ENCODE results near the gene ICE2.

ICE2 gene, protein sequence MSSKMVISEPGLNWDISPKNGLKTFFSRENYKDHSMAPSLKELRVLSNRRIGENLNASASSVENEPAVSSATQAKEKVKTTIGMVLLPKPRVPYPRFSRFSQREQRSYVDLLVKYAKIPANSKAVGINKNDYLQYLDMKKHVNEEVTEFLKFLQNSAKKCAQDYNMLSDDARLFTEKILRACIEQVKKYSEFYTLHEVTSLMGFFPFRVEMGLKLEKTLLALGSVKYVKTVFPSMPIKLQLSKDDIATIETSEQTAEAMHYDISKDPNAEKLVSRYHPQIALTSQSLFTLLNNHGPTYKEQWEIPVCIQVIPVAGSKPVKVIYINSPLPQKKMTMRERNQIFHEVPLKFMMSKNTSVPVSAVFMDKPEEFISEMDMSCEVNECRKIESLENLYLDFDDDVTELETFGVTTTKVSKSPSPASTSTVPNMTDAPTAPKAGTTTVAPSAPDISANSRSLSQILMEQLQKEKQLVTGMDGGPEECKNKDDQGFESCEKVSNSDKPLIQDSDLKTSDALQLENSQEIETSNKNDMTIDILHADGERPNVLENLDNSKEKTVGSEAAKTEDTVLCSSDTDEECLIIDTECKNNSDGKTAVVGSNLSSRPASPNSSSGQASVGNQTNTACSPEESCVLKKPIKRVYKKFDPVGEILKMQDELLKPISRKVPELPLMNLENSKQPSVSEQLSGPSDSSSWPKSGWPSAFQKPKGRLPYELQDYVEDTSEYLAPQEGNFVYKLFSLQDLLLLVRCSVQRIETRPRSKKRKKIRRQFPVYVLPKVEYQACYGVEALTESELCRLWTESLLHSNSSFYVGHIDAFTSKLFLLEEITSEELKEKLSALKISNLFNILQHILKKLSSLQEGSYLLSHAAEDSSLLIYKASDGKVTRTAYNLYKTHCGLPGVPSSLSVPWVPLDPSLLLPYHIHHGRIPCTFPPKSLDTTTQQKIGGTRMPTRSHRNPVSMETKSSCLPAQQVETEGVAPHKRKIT

GRCh38 chr15:60478566-60479360 lies at the start of gene ICE2:
Gene ICE2 (minus strand): TSS chr15:60479142. CDS start chr15:60477977, 1,165 bp downstream.
- peak; percentile 95 for DNase-seq (ENCODE audit: low spot score)

DNA sequence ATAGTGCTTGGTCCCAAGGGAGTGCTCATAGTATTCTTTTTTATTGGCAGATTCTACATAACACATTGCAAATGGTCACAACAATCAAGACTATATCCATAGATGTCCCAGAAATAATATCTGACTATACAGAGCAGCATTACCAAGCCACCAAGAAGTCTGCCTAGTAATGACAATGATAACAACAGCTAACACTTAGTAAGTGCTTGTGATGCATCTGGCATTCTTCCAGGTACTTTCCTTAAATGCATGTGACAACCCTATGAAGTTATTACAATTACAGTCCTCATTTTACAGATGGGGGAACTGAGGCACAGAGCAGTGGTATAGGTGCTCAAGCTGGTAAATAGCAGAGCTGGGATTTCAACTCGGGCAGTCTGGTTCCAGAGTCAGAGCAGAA lies 49.6 kb upstream of the ICE2 start:
- no peak for DNase-seq (ENCODE audit: low spot score)

DNA sequence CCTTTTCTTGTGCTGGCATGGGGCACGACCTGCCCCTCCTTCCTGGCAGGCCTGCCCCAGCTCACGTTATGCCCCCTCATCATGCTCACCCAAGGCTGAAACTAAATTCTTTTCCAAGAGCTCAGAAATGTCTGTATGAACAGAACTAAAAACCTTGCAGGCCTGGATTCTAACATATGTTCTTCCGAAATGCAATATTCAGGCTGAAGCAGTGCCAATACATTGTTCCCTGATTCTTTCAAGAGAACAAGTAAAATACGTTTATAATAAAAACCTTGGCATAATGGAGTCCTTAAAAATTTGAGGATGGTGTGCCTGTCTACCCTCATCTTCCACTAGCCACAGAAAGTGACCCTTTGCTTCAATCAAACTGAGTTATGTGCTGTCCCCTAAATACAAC lies 48.5 kb upstream of the ICE2 start:
- DNase-seq (ENCODE audit: low spot score), result no peak

GRCh38 chr15:60526127-60526616 lies 47.2 kb upstream of the ICE2 start:
- no peak for DNase-seq (ENCODE audit: low spot score)

DNA sequence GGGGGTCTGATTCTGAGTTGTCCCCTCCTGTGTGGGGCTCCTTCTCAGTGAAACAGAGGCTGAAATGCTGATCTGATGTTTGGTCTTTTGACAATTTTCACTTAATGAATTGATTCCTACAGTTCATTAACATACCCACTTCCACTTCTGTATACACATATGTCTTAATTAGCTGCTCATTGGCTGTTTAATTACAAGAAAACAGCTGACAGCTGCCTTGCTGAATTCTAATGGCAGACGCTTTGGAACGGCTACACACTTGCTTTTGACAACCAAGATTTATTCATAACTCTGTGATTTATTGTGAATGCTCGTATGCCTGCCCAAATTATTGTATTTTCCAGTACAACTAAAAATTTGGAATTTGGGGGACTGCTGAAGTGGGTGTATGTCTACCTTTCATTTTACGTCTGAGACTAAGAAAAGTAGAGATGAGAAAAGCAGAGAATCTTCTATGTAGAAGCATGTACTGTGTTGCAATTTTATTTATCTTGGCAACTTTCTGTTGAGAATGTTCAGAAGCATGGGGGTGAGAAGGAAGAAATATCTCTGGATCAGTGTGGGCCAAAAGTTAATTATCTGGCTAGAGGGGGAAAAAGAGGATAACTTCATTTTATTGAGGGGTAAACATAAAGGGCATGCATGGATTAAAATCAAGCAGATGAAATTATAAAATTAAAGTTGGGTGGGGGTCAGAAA lies 46.5 kb upstream of the ICE2 start:
- no peak for DNase-seq (ENCODE audit: low spot score)

GRCh38 chr15:60523056-60523455 lies 44.1 kb upstream of the ICE2 start:
- peak; percentile 37 for DNase-seq (ENCODE audit: low spot score)

GRCh38 chr15:60520825-60521368 lies 42.0 kb upstream of the ICE2 start:
- peak; percentile 54 for DNase-seq (ENCODE audit: low spot score)

DNA sequence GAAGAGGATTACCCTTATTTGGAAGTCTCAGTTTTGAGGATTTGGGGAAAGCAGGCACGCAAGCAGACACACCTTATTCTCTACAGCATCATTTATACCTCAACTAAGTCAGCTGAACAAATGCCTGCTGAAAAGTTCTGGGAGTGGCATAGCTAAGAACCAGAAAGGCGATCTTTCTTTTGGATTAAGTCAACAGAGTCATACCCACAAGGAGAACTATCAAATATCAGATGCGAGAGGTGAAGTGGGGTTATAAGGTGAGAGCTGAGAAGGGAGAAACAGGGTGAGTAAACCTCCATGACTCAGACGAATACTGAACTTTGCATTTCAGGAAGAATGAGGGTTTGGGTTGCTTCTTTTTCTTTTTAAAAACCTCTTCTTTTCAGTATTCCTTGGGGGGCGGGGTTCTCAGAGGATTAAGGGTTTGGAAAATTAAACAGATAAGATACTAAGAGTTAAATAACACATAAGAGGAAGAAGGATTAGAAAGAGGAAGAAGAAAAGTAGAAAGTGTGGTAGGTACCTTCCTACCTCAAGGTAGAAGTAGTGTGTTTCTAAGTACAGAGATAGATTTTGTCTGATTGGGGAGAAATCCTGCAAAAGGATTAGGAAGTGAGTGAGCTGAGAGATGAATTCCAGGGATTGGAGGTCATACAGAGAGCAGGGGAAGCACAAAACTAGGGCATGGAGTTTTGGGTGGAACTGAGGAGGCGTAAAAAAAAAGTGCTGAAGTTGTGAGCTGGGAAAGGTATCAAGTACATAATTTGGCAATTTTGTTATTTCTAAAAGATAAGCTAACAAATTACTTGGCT lies 41.3 kb upstream of the ICE2 start:
- peak; percentile 11 for DNase-seq (ENCODE audit: low spot score)

DNA sequence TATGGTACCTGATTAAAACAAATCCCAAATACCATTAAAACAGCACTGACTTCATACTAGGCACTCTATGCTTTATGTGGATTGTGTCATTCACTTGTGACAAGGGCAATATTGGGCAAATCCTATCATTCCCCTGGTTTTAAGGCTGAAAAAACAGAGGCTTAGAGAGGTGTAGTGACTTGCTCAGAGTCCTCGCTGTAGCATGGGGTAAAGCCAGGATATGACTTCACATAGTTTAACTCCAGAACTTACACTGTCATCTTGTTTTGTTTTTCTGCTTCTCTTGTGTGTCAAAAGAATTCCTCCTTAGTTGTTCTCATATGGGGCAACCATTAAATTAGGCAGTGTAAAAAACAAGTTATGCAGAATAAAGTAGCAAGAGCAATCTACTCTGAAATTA lies 40.3 kb upstream of the ICE2 start:
- DNase-seq (ENCODE audit: low spot score), result peak; percentile 10

DNA sequence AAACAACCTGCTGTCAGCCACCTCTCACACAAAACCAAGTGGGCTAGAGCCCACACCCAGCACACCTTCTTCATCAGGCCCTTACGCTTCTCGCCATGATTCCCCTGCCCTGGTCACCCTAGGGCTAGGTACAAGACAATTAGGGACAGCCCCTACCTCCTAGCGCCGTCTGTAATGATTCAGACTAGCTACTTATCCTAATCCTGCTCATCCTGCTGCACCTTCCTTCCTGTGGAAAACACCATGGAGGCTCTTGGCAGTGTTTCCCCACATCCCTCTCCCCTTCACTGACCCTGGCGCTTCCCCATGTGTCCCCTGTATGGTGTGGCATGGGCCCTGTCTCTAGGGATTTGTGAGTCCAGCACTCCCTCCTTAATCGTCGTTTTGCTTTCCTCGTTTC lies 39.6 kb upstream of the ICE2 start:
- DNase-seq (ENCODE audit: low spot score), result no peak

GRCh38 chr15:60514261-60514881 lies 35.4 kb upstream of the ICE2 start:
- no peak for DNase-seq (ENCODE audit: low spot score)

- DNase-seq (ENCODE audit: low spot score), result no peak
These were observed 34.7 kb upstream of the ICE2 start for GRCh38 chr15:60513676-60514075.

DNA sequence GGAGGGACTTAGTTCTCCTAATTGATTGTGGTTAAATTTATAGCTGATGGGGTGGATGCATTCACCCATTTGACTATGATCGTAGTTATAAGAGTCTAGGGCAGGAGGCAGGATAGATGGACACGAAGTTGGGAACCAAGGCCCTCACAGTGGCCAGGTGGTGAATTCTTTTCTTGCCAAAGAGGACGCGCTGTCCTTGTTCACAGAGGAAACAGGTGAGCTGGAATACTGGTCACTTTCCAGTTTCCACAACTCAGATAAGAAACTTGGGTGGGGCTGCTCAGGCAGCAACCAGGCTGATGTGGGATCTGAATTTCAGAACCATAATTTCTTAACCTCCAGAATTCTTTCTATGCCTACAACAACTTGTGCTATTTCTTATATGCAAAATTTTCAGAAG lies 34.0 kb upstream of the ICE2 start:
- no peak for DNase-seq (ENCODE audit: low spot score)

- DNase-seq (ENCODE audit: low spot score), result no peak
These were observed 32.5 kb upstream of the ICE2 start for GRCh38 chr15:60511351-60512031.

- no peak for DNase-seq (ENCODE audit: low spot score)
These were observed 31.1 kb upstream of the ICE2 start for GRCh38 chr15:60510006-60510405.

GRCh38 chr15:60509470-60509869 lies 30.5 kb upstream of the ICE2 start:
- DNase-seq (ENCODE audit: low spot score), result no peak

- DNase-seq (ENCODE audit: low spot score), result no peak
These were observed 29.5 kb upstream of the ICE2 start for GRCh38 chr15:60508442-60508841.

DNA sequence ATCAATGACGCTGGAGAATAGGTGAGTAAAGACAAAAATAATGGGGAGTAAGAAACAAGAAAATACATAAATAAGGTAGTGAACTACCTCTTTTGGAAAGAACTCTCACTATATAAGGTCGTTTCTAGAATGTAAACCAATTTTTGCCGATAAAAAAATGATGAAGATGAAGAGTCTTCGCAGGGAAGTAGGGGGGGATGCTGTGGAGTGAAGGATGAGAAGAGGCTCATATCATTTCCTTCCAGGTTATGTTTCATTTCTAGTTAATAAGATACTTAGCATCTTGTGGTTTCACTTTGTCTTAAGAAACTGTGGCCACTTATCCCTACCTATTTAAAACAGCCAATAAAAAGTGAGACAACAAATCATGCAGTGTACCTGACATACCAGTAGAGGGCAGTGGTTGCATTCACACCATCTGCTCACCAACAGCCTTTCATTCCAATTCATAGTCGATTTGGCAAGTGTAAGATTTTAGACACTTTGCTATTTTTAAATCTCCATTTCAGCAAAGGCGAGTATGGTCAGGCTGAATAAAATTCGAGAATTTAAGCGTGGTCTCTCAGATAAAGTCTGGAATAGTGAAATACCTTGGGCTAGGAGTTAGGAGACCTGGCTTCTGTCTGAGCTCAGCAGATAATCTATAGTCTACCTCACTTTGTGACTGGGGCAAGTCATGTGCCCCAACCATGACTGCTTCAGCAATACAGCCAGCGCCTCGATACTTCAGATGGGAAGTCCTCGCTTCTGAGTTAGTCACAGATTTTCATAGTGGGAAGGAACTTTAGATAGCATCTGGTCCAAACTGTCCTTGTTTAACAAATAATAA lies 28.9 kb upstream of the ICE2 start:
- peak; percentile 73 for DNase-seq (ENCODE audit: low spot score)

Measured in AG08395 (cell line).